ENCODE measurements around the gene ECHS1.

GRCh38 chr10:133359972-133360610 lies 13.1 kb downstream of the ECHS1 start:
- TF ChIP-seq, protein P1, sequence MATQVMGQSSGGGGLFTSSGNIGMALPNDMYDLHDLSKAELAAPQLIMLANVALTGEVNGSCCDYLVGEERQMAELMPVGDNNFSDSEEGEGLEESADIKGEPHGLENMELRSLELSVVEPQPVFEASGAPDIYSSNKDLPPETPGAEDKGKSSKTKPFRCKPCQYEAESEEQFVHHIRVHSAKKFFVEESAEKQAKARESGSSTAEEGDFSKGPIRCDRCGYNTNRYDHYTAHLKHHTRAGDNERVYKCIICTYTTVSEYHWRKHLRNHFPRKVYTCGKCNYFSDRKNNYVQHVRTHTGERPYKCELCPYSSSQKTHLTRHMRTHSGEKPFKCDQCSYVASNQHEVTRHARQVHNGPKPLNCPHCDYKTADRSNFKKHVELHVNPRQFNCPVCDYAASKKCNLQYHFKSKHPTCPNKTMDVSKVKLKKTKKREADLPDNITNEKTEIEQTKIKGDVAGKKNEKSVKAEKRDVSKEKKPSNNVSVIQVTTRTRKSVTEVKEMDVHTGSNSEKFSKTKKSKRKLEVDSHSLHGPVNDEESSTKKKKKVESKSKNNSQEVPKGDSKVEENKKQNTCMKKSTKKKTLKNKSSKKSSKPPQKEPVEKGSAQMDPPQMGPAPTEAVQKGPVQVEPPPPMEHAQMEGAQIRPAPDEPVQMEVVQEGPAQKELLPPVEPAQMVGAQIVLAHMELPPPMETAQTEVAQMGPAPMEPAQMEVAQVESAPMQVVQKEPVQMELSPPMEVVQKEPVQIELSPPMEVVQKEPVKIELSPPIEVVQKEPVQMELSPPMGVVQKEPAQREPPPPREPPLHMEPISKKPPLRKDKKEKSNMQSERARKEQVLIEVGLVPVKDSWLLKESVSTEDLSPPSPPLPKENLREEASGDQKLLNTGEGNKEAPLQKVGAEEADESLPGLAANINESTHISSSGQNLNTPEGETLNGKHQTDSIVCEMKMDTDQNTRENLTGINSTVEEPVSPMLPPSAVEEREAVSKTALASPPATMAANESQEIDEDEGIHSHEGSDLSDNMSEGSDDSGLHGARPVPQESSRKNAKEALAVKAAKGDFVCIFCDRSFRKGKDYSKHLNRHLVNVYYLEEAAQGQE (IDR thresholded peaks at IDR 0.05; ENCODE audit: low read depth) = no peak
- TF ChIP-seq YY1 (IDR thresholded peaks at IDR 0.05; ENCODE audit: low read depth) (no peak), EGR1 (IDR thresholded peaks at IDR 0.05) (no peak)
